Stomach (tissue), 9 donors: ENCODE data around the gene MRPS12. TPM values are rescaled to one million over a fixed set of nuclear protein-coding genes. Genes with fewer than 3 reads are reported as not detected.

ENCODE experiments used
- DNase-seq, 2 donors: peaks; one replicate each; pipeline versions ENCODE4 v3.0.0 to v3.0.0-alpha.2; 2013 to 2019
- H3K27ac ChIP-seq, 5 donors: fragments of 200-600 bp in 4 of 5; sonication (generic) in 4 of 5; one replicate each; pipeline ENCODE4 v1.5.1; 2013 to 2019; ENCODE audit warnings: mild to moderate bottlenecking in 1 of 5, moderate library complexity in 1 of 5
- H3K27me3 ChIP-seq, 3 donors: fragments of 200-600 bp; sonication (generic); one replicate each; pipeline ENCODE4 v1.5.1; 2017 to 2019; ENCODE audit warnings: mixed run types in 1 of 3
- H3K36me3 ChIP-seq, 4 donors: fragments of 200-600 bp; sonication (generic); 1 replicate in 3 of 4; 2 replicates in 1 of 4; pipeline ENCODE4 v1.5.1; 2016 to 2019
- H3K4me1 ChIP-seq, 4 donors: fragments of 200-600 bp; sonication (generic); one replicate each; pipeline ENCODE4 v1.5.1; 2016 to 2019
- H3K4me3 ChIP-seq, 4 donors: fragments of 200-600 bp; sonication (generic) in 3 of 4; one replicate each; pipeline ENCODE4 v1.5.1; 2016 to 2019; ENCODE audit warnings: mild to moderate bottlenecking in 1 of 4
- H3K9me3 ChIP-seq, 4 donors: fragments of 200-600 bp; sonication (generic); one replicate each; pipeline ENCODE4 v1.5.1; 2016 to 2019
- EP300 ChIP-seq: sonication (generic); formaldehyde crosslinking; IDR thresholded peaks from one replicate; pipeline ENCODE4 v1.6.1; 2017; ENCODE audit warnings: antibody characterized with exemption
- POLR2A ChIP-seq, 4 donors: fragments of 450-650 bp; IDR thresholded peaks; one replicate each; pipeline ENCODE4 v1.6.1; 2016; ENCODE audit warnings: antibody characterized with exemption in 4 of 4, control low read depth in 2 of 4, mild to moderate bottlenecking in 1 of 4, moderate library complexity in 1 of 4
- POLR2AphosphoS5 ChIP-seq, 3 donors: sonication (generic); formaldehyde crosslinking; IDR thresholded peaks; one replicate each; pipeline ENCODE4 v1.6.1; 2016; ENCODE audit warnings: antibody characterized with exemption in 3 of 3
- WGBS, 5 donors: extraction: QIAGEN DNeasy Blood & Tissue Kit in 3 of 5; methylation state at CpG; one replicate each; pipeline versions ENCODE4 v1.1.5 to v1.1.7; 2013 to 2018; 5-methylcytosine and 5-hydroxymethylcytosine counted together
- intact Hi-C: fragments of 100-400 bp; cut with DNase I; formaldehyde crosslinking; loops from one replicate; pipeline ENCODE4 v1.15.1; 2023; ENCODE audit warnings: low total_unique reads
- polyA plus RNA-seq, 3 donors: library from polyadenylated mRNA; stranded (reverse); fragments of 200-250 nt; gene quantifications; one replicate each; pipeline ENCODE4 v1.2.3, GENCODE V29; 2013
- total RNA-seq, 5 donors: library from RNA; depleted of rRNA; stranded (reverse); fragments of >200 nt; gene quantifications; one replicate each; pipeline versions ENCODE4 v1.1.0 to v1.2.3, GENCODE V29; 2014 to 2016
- TF ChIP-seq, protein P1 (sequence below), 7 experiments: fragments of 450-650 bp in 4 of 7; fragments of 200-600 bp in 3 of 7; sonication (generic) in 3 of 7; IDR thresholded peaks; one replicate each; pipeline ENCODE4 v1.5.1; 2016 to 2019; ENCODE audit warnings: antibody characterized with exemption in 7 of 7, control low read depth in 2 of 7, mild to moderate bottlenecking in 1 of 7
- donor health status: healthy with polysubstance abuse.
- donor health status: Bipolar disorder and iron deficiency.
- donor health status: healthy.

Gene MRPS12
- total and polyA plus RNA-seq, 8 donors, result 3.8 to 73.1 (median 34.6) TPM

DNA sequence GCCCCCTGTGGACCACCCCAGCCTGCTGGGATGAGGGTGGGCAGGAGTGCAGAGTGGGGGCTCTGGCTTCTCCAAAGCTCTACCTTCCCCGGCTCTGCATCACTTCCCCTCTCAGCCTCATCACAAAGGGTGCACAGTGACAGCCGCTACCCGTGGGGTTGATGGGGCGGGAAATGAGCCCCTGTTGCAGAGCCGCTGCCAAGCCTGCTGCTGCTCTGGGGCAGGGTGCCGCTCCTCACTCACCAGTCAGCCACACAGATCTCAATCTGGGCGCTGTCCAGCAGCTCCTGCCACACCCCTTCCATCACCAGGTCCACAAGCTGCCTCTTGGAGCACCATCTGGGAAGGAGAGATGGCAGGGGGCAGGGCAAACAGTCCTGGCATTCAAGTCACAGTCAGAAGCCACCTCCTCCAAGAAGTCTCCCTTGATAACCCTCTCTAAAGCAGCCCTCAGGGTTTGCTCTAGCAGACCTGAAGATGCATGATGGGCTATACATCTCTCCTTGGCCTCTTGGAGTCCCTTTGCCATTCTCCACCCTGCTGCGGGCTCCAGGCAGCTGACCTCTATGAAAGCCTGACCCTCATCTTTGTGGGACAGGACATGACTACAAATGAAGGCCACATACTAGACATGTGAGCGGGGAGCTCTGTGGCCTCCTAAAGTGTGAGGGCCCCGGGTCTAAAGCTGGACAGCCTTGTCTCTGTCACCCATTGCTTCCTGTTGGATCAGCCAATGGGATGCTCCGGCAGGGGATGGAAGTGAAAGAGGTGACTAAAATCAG, 15.7 kb downstream of the MRPS12 start:
- no peak for TF ChIP-seq EP300
- TF ChIP-seq POLR2AphosphoS5 (IDR thresholded peaks at IDR 0.05), result no peak
- TF ChIP-seq, protein P1, sequence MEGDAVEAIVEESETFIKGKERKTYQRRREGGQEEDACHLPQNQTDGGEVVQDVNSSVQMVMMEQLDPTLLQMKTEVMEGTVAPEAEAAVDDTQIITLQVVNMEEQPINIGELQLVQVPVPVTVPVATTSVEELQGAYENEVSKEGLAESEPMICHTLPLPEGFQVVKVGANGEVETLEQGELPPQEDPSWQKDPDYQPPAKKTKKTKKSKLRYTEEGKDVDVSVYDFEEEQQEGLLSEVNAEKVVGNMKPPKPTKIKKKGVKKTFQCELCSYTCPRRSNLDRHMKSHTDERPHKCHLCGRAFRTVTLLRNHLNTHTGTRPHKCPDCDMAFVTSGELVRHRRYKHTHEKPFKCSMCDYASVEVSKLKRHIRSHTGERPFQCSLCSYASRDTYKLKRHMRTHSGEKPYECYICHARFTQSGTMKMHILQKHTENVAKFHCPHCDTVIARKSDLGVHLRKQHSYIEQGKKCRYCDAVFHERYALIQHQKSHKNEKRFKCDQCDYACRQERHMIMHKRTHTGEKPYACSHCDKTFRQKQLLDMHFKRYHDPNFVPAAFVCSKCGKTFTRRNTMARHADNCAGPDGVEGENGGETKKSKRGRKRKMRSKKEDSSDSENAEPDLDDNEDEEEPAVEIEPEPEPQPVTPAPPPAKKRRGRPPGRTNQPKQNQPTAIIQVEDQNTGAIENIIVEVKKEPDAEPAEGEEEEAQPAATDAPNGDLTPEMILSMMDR (IDR thresholded peaks at IDR 0.05), result no peak
- no peak for TF ChIP-seq POLR2A (IDR thresholded peaks at IDR 0.05)
- intact Hi-C loops, result no loop called here

DNA sequence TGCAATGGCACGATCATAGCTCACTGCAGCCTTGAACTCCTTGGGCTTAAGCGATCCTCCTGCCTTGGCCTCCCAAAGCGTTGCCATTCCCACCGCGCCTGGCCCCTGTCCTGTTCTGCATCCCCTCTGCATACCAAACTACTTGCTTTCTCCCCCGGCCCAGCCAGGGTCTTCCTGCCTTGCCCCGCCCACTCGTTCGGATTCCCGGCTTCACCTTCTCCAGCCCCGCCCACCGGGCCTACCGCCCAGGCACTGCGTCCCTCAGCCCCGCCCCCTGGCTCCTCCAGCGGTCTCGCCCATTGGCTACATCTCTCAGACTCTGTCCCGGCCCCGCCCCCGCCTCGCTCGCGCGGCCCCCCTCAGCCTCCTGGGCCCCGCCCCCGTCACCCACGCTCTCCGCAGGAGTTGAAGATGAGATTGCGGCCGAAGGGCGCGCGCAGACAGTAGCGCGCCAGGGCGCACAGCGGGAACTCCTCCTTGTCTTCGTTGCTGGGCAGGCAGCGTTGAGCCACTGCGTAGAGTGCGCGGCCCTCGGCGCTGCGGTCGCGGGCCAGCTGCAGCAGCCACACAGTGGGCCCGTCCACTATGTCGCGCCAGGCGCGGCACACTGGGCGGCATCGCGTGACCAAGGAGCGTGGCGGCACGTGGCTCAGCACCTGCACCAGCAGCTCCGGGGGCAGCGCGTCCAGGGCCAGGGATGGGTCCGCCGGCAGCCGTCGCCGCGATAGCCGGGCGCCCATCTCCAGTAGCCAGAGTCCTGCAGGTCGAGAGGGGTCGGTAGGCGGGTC, 19.0 kb downstream of the MRPS12 start:
- peaks cover 0 to 12% (median 7%) of the 10 kb centered on the region in 3 donors for H3K27me3 ChIP-seq
- no peaks in the 10 kb centered on the region for H3K9me3 ChIP-seq
- peaks cover 0 to 28% (median 16%) of the 10 kb centered on the region in 4 donors for H3K36me3 ChIP-seq
- H3K4me1 ChIP-seq, result peaks cover 8 to 26% (median 24%) of the 10 kb centered on the region in 4 donors
- H3K4me3 ChIP-seq, result peak overlapping the region; percentile 40 to 47 (median 45)
- intact Hi-C loops, result no loop called here
- H3K27ac ChIP-seq, result peak overlapping the region in 1 of 5 donors; percentile 37
- DNase-seq, result peak; percentile 90 to 95
- TF ChIP-seq, protein P1 (IDR thresholded peaks at IDR 0.05), result no peak
- TF ChIP-seq POLR2AphosphoS5 (IDR thresholded peaks at IDR 0.05), result peak in 1 of 3 donors; percentile 6
- WGBS, 5 donors, result 7 to 13% (median 8%) methylated on average over 35 to 72 of the region's 72 CpGs

More for the DNA sequence above, 15.7 kb downstream of the MRPS12 start:
- no peak overlapping the region for H3K27ac ChIP-seq
- H3K27me3 ChIP-seq, result peaks cover 0 to 12% (median 7%) of the 10 kb centered on the region in 3 donors
- H3K4me1 ChIP-seq, result peaks cover 8 to 15% (median 15%) of the 10 kb centered on the region in 4 donors
- H3K36me3 ChIP-seq, result peaks cover 0 to 39% (median 17%) of the 10 kb centered on the region in 4 donors
- no peak for DNase-seq
- no peaks in the 10 kb centered on the region for H3K9me3 ChIP-seq
- 75 to 88% (median 87%) methylated on average over 10 to 11 of the region's 11 CpGs for WGBS, 5 donors
- H3K4me3 ChIP-seq, result no peak overlapping the region

DNA sequence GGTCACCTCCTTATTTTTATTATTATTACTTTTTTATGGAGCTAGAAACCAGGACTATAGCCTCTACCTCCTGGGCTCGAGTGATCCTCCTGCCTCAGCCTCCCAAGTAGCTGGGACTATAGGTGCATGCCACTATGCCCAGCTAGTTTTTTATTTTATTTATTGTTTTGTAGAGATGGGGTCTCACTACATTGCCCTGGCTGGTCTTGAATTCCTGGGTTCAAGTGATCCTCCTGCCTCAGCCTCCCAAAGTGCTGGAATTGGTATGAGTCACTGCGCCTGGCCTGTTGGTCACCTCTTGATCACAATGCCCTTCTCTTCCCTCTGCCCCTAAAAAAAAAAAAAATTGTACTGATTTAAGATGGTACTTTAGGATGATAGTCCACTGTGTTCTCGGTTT, 20.4 kb downstream of the MRPS12 start:
- no peaks in the 10 kb centered on the region for H3K9me3 ChIP-seq
- no peak overlapping the region for H3K4me3 ChIP-seq
- H3K4me1 ChIP-seq, result peaks cover 8 to 26% (median 24%) of the 10 kb centered on the region in 4 donors
- H3K27me3 ChIP-seq, result peaks cover 0 to 12% (median 7%) of the 10 kb centered on the region in 3 donors
- no peak overlapping the region for H3K27ac ChIP-seq
- intact Hi-C loops, result no loop called here
- 64 to 93% (median 80%) methylated on average over 3 of the region's 3 CpGs for WGBS, 5 donors
- DNase-seq, result no peak
- TF ChIP-seq, protein P1 (IDR thresholded peaks at IDR 0.05), result no peak
- TF ChIP-seq EP300 (no peak), POLR2AphosphoS5 (IDR thresholded peaks at IDR 0.05) (no peak), POLR2A (IDR thresholded peaks at IDR 0.05) (no peak)
- H3K36me3 ChIP-seq, result peaks cover 0 to 25% (median 10%) of the 10 kb centered on the region in 4 donors

DNA sequence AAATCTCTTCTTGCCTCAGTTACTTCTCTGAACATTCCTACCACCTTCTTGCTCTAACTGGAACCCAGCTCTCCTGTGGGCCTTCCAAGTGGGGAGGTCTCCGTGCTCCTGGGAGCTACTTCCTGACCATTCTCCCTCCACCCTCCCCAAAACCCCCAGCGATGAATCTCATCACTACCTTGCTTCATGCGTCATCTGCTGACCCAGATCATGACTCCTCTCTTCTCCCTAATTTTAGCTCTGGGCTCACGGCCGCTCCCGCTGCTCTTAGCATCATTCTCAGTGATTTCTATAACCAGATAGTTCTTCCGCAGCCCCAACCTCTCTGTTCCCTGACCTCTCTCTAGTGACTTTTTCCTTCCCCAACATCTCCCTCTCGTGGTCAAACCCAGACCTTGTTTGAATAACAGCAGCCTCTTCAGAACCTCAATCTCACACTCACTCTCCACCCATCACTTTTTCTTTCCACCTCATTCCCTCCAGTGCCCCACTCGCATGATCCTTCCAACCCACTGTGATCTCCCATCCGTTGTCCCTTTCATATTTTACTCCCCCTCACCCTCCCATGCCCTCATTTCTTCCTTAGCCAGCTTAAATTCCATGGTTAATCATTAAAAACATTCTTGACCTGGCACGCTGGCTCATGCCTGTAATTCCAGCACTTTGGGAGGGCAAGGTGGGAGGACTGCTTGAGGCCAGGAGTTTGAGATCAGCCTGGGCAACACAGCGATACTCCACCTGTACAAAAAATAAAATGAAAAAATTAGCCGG, 21.8 kb downstream of the MRPS12 start:
- peaks cover 8 to 26% (median 24%) of the 10 kb centered on the region in 4 donors for H3K4me1 ChIP-seq
- peak; percentile 39 to 65 for DNase-seq
- WGBS, 5 donors, result 46 to 62% (median 56%) methylated on average over 13 of the region's 13 CpGs
- intact Hi-C loops, result no loop called here
- no peak overlapping the region for H3K4me3 ChIP-seq
- peaks cover 0 to 18% (median 5%) of the 10 kb centered on the region in 4 donors for H3K36me3 ChIP-seq
- peaks cover 0 to 12% (median 7%) of the 10 kb centered on the region in 3 donors for H3K27me3 ChIP-seq
- no peak for TF ChIP-seq POLR2A (IDR thresholded peaks at IDR 0.05)
- no peak for TF ChIP-seq POLR2AphosphoS5 (IDR thresholded peaks at IDR 0.05)
- TF ChIP-seq EP300, result no peak
- TF ChIP-seq, protein P1 (IDR thresholded peaks at IDR 0.05), result peak in 4 of 7 experiments; percentile 17 to 69 (median 40)
- no peaks in the 10 kb centered on the region for H3K9me3 ChIP-seq
- H3K27ac ChIP-seq, result no peak overlapping the region
